ENCODE results near the gene BTN3A1. TPM values are rescaled to one million over a fixed set of nuclear protein-coding genes. Genes with fewer than 3 reads are reported as not detected.
A peak's percentile ranks its signal among the peaks of the same experiment; 100 is the strongest.
"Not testable (repeated sequence)": the region's sequence is repeated elsewhere in the genome, so short reads cannot be mapped to it uniquely, and the experiment has no call there.

Gene BTN3A1
- total RNA-seq, 2 experiments from 2014 or later: 143 to 154 TPM

DNA sequence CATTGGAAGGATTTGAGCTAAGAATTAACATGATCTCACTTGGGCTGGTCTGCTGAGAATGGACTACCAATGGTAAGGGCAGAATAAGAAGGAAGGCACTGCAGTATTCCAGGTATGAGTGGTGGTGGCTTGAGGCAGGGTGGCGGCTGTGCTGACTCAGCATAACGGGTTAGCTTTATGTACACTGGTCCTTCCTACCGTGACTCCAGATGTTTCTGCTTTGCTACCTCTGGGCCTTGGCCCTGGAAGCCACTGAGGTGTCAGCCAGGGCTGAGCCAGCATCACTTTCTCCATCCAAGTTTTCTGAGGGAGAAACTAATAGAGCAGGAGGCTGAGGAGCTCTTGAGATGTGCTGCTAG lies 25.4 kb downstream of the BTN3A1 start:
- Mint-ChIP-seq H3K9me3 (no peaks in the 10 kb centered on the region), H3K27me3 (no peaks in the 10 kb centered on the region), H3K36me3 (peaks cover 25% of the 10 kb centered on the region), H3K4me1 (peaks cover 14% of the 10 kb centered on the region), H3K4me3 (no peak overlapping the region), H3K27ac (no peak overlapping the region)
- POLR2A ChIA-PET: no interaction called here
- DNase-seq: no peak
- no peak for ATAC-seq (ENCODE audit: low read depth)

DNA sequence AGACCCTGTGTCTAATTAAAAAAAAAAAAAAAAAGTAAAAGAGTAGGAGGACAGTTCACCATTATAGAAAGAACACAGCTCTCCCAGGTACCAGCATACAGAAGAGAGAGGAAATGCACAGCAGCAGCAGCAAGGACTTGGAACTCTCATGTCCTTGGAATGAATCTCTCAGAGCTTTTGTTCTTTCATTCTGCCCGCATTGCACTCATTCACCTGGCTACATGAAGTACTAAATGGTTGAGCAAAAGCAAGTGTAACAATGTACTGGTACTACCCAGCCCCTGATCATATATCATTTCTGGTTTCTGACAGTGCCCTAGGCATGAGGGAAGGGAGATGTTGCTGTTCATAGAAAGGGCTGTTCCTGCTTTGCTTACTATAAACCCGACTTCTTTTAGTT lies 26.1 kb downstream of the BTN3A1 start:
- ATAC-seq (ENCODE audit: low read depth) (no peak), DNase-seq (no peak)
- POLR2A ChIA-PET: no interaction called here
- Mint-ChIP-seq H3K36me3 (peaks cover 22% of the 10 kb centered on the region), H3K27me3 (no peaks in the 10 kb centered on the region), H3K4me3 (no peak overlapping the region), H3K4me1 (peaks cover 12% of the 10 kb centered on the region), H3K27ac (no peak overlapping the region), H3K9me3 (no peaks in the 10 kb centered on the region)

- peaks cover 10% of the 10 kb centered on the region for H3K9me3 Mint-ChIP-seq
- POLR2A ChIA-PET: no interaction called here
- DNase-seq (no peak), ATAC-seq (ENCODE audit: low read depth) (no peak)
- H3K36me3 Mint-ChIP-seq: peaks cover 30% of the 10 kb centered on the region
- no peaks in the 10 kb centered on the region for H3K27me3 Mint-ChIP-seq
- H3K27ac Mint-ChIP-seq: no peak overlapping the region
- H3K4me1 Mint-ChIP-seq: peaks cover 5% of the 10 kb centered on the region
- H3K4me3 Mint-ChIP-seq: no peak overlapping the region
Observed at GRCh38 chr6:26430787-26431186, 28.7 kb downstream of the BTN3A1 start.

DNA sequence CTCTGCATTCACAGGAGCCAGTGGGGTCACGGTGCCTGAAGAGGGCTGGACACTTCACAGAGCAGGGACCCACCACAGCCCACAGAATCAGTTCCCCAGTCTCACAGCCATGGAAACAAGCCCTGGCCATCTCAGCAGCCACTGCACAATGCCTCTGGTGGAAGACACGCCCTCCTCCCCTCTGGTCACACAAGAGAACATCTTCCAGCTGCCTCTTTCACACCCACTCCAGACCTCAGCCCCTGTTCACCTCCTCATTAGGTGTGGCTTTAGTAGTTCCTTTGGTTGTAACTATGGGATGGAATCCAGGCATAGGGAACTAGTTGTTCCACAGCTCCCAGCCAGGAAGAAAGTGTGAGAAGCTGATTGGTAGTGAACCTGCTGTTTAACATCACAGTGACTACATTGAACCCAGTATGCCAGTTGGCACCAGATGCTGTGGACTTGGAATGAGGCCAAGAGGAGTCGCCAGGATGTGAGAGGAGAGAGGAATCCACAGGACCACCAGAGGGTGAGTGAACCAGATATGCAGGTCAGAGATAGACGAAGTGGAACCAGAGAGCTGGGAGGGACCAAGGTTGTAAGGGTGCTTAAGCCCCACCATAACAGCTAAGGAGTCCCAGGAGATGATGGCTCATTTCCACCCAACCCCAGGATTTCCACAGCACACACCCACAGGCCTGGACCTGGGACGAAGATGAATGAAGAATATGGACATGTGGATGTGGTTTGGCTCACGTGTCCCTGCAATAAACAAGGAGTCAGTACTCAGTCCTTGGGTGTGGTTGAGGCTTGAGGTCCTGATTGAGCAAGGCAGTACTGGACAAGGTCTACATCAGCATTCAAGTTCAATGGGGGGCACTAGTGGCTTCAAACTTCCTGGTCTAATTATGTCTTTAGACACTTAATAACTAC lies 29.4 kb downstream of the BTN3A1 start:
- POLR2A ChIA-PET: interaction anchor here (0.6 kb wide), 1 partner anchor 51 kb away, joined by 5 read pairs; no protein-coding TSS in a partner anchor
- ATAC-seq (ENCODE audit: low read depth): no peak
- peaks cover 10% of the 10 kb centered on the region for H3K9me3 Mint-ChIP-seq
- DNase-seq: no peak
- H3K36me3 Mint-ChIP-seq: peaks cover 24% of the 10 kb centered on the region
- H3K4me3 Mint-ChIP-seq: no peak overlapping the region
- H3K27ac Mint-ChIP-seq: no peak overlapping the region
- no peaks in the 10 kb centered on the region for H3K27me3 Mint-ChIP-seq
- peaks cover 5% of the 10 kb centered on the region for H3K4me1 Mint-ChIP-seq

- Mint-ChIP-seq H3K4me1 (peaks cover 1% of the 10 kb centered on the region), H3K27me3 (no peaks in the 10 kb centered on the region), H3K36me3 (peaks cover 24% of the 10 kb centered on the region), H3K9me3 (peaks cover 11% of the 10 kb centered on the region), H3K27ac (no peak overlapping the region), H3K4me3 (no peak overlapping the region)
- DNase-seq (no peak), ATAC-seq (ENCODE audit: low read depth) (no peak)
- POLR2A ChIA-PET: no interaction called here
Observed at GRCh38 chr6:26432627-26433201, 30.6 kb downstream of the BTN3A1 start.

- H3K27me3 Mint-ChIP-seq; ATAC-seq (ENCODE audit: low read depth); H3K4me1 Mint-ChIP-seq; DNase-seq; H3K27ac Mint-ChIP-seq; POLR2A ChIA-PET; H3K4me3 Mint-ChIP-seq: not testable (repeated sequence)
- peaks cover 21% of the 10 kb centered on the region for H3K36me3 Mint-ChIP-seq
- peaks cover 11% of the 10 kb centered on the region for H3K9me3 Mint-ChIP-seq
Observed at GRCh38 chr6:26433680-26434079, 31.6 kb downstream of the BTN3A1 start.

DNA sequence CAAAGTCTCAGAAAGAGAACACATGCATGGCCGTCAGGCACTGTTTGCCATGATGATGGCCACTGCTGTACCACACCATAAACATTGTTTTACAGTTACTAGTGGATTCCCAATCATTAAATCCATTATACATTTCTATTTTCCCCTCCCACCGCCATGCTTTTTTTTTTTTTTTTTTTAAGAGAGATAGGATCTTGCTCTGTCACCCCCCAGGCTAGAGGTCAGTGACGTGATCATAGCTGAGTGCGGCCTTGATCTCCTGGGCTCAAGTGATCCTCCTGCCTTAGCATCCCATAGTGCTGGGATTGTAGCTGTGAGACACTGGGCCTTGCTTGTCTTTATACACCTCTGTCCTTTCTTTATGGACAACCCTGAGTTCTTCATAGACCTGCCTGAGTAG lies 33.9 kb downstream of the BTN3A1 start:
- ATAC-seq (ENCODE audit: low read depth) (no peak), DNase-seq (no peak)
- H3K4me1 Mint-ChIP-seq: peaks cover 7% of the 10 kb centered on the region
- H3K9me3 Mint-ChIP-seq: peaks cover 11% of the 10 kb centered on the region
- no peak overlapping the region for H3K4me3 Mint-ChIP-seq
- H3K27me3 Mint-ChIP-seq: no peaks in the 10 kb centered on the region
- H3K36me3 Mint-ChIP-seq: peaks cover 12% of the 10 kb centered on the region
- POLR2A ChIA-PET: no interaction called here
- H3K27ac Mint-ChIP-seq: no peak overlapping the region

DNA sequence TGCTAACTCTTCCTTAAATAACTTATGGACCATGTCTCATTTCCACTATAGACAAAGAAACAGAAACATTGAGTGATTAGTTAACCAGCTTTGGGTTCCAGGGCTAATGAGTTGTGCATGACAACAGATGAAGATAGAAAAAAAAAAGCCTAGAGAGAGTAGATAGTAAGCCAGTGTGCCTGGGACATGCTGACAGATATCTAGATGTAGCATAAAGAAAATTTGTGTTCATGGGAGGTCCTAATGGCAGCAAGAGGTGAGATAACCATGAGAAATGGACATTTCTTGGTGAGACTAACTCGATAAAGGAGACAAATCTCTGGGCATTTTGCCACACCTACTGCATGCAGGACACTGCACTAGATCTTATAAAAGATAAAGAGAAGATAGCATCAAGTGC lies 35.5 kb downstream of the BTN3A1 start:
- Mint-ChIP-seq H3K27ac (no peak overlapping the region), H3K4me1 (peaks cover 13% of the 10 kb centered on the region), H3K27me3 (no peaks in the 10 kb centered on the region), H3K4me3 (no peak overlapping the region), H3K36me3 (peaks cover 7% of the 10 kb centered on the region), H3K9me3 (peaks cover 11% of the 10 kb centered on the region)
- ATAC-seq (ENCODE audit: low read depth): no peak
- DNase-seq: no peak
- POLR2A ChIA-PET: no interaction called here

DNA sequence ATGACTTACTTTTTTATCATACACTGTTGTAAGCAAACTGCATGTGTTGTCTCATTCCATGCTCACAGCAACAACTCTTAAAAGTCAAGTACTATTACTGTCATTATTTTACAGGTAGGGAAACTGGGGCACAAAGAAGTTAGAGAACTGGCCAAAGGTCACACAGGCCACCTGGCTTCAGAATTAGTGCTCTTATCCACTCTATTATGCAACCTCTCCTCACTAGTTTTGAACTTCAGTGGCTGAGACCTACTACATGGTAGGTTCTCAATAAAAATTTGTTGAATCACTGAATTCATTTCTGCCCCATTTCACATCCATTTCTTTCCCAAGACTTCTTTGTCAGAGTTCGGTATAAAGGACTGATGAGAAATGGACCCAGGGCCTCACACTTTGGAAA lies 35.9 kb downstream of the BTN3A1 start:
- Mint-ChIP-seq H3K36me3 (peaks cover 7% of the 10 kb centered on the region), H3K27ac (no peak overlapping the region), H3K9me3 (peaks cover 11% of the 10 kb centered on the region), H3K4me1 (peaks cover 16% of the 10 kb centered on the region), H3K4me3 (no peak overlapping the region), H3K27me3 (no peaks in the 10 kb centered on the region)
- ATAC-seq (ENCODE audit: low read depth) (no peak), DNase-seq (no peak)
- POLR2A ChIA-PET: no interaction called here

DNA sequence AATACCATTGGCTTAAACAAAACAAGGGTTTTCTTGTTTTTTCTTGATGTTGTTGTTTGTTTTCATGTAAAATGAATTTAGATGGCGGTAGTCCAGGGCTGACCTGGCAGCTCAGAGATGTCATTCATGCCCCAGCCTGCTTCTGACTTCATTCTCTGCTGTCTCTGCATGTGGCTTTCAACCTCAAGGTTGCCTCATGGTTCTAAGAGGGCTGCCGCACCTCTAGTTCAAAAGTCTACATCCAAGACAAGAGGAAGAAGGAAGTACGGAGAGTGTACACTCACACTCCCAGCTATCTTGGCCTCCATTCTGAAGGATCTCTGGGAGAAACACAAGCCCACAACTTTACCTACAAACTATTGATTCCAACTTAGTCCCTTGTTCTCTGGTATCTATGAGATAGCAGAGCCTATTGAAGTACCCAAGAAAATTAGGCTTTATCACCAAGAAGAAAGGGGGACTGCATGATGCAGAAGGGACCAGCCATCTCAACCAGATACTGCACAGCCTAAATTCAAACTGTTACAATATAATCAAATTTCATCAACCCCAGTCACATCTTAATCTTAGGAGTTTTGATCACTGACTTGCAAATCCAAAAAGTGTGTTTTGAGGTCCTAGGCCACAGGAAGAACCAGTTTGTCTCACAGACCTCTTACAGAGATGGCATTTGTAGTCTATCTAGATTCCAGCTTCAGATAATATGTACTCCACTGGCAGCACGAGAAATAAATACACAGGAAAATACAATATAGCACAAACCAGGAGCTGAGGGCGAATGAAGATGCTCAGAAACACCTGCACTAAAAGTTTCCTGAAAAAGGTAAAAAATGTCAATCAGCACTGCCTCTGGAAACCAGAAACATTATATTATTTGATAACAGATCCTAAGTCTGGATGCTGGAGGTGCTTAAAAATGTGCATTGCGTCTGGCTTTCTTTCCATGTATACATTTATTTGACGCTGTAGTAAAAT lies 37.4 kb downstream of the BTN3A1 start:
- Mint-ChIP-seq H3K4me3 (peak overlapping the region; percentile 98), H3K27me3 (no peaks in the 10 kb centered on the region), H3K36me3 (peaks cover 5% of the 10 kb centered on the region), H3K27ac (peak overlapping the region; percentile 95), H3K4me1 (peaks cover 22% of the 10 kb centered on the region), H3K9me3 (peaks cover 4% of the 10 kb centered on the region)
- ATAC-seq (ENCODE audit: low read depth) (no peak), DNase-seq (no peak)
- POLR2A ChIA-PET: interaction anchor here (0.6 kb wide), 1 partner anchor 695 kb away, joined by 3 read pairs; no protein-coding TSS in a partner anchor

DNA sequence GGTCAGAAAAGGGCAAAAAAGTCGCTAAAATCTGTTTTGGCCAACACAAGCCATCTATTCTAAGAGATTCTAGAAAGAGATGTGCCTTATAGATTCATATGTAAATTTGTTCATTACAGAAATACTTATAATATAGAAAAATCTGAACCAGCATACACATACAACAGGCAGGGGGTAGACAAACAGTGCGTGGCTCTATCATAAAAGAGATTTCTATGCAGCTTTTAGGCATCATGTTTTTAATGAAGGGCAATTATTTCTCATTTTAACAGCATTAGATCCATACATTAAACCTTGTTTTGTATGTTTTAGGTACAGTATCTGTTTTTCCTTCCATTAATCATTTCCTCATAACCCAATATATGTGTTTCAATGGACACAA lies 38.9 kb downstream of the BTN3A1 start:
- POLR2A ChIA-PET: interaction anchor here (1.2 kb wide), 1 partner anchor 33 kb away, joined by 6 read pairs; no protein-coding TSS in a partner anchor
- H3K9me3 Mint-ChIP-seq: peaks cover 1% of the 10 kb centered on the region
- H3K4me3 Mint-ChIP-seq: peak overlapping the region; percentile 98
- H3K27me3 Mint-ChIP-seq: no peaks in the 10 kb centered on the region
- H3K27ac Mint-ChIP-seq: peak overlapping the region; percentile 95
- DNase-seq (no peak), ATAC-seq (ENCODE audit: low read depth) (no peak)
- H3K4me1 Mint-ChIP-seq: peaks cover 37% of the 10 kb centered on the region
- H3K36me3 Mint-ChIP-seq: peaks cover 19% of the 10 kb centered on the region

GRCh38 chr6:26441977-26442376 lies 39.9 kb downstream of the BTN3A1 start:
- Mint-ChIP-seq H3K36me3 (peaks cover 28% of the 10 kb centered on the region), H3K9me3 (peaks cover 1% of the 10 kb centered on the region), H3K27ac (peak overlapping the region; percentile 77), H3K4me1 (peaks cover 43% of the 10 kb centered on the region), H3K27me3 (no peaks in the 10 kb centered on the region), H3K4me3 (peak overlapping the region; percentile 91)
- ATAC-seq (ENCODE audit: low read depth) (no peak), DNase-seq (no peak)
- POLR2A ChIA-PET: interaction anchor here (1.4 kb wide), 1 partner anchor 32 kb away, joined by 5 read pairs; no protein-coding TSS in a partner anchor

Data from activated naive CD8-positive, alpha-beta T cell treated with anti-CD3 and anti-CD28 coated beads, Interleukin-2, amount 10 ng/mL, durations not matched to agents 7 days and 5 days (primary cell).